Nucleus accumbens (tissue), 56 donors: ENCODE results near the gene PCDHGB4.
"Not testable (repeated sequence)": the region's sequence is repeated elsewhere in the genome, so short reads cannot be mapped to it uniquely, and the experiment has no call there.

Source experiments
- DNase-seq, 56 donors: peaks; one replicate each; lab custom pipeline; 2025; lab: John Stamatoyannopoulos, UW

Gene PCDHGB4

DNA sequence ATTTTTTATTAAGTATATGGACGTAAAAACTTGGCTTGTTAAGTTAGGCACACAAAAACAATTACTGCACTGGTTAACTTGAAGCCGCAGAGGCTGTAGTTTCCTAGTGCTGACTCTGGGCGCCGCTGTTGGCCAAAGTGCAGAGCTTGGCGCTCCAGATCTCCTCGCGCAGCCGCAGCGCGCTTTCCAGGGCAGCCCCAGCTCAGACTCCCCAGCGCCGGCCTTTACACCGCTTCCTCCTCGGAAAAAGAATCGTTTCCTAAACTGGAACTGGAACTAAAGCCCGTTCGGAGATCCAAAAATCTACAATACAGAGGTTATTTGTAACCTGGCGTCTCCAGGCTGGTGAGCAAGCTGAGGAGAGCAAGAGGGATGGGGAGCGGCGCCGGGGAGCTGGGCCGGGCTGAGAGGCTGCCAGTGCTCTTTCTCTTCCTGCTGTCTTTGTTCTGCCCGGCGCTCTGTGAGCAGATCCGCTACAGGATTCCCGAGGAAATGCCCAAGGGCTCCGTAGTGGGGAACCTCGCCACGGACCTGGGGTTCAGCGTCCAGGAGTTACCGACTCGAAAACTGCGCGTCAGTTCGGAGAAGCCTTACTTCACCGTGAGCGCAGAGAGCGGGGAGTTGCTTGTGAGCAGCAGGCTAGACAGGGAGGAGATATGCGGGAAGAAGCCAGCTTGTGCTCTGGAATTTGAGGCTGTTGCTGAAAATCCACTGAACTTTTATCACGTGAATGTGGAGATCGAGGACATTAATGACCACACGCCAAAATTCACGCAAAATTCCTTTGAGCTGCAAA, 10.5 kb downstream of the PCDHGB4 start, which contains the start of gene PCDHGB5:
Gene PCDHGB5 (plus strand): TSS at position 192 of the 796 bp plus-strand sequence. CDS start 181 bp downstream, at position 373.
- peak in 3 of 56 donors; percentile 19 to 31 (median 22) for DNase-seq

DNA sequence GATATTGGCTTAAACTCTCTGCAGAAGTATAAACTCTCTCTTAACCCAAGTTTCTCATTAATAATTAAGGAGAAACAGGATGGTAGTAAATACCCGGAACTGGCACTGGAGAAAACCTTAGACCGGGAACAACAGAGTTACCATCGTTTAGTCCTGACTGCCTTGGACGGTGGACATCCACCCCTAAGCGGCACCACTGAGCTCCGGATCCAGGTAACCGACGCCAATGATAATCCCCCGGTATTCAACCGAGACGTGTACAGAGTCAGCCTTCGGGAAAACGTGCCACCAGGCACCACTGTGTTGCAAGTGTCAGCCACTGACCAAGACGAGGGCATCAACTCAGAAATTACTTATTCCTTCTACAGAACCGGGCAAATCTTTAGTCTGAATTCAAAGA, 11.1 kb downstream of the PCDHGB4 start:
- no peak for DNase-seq

DNA sequence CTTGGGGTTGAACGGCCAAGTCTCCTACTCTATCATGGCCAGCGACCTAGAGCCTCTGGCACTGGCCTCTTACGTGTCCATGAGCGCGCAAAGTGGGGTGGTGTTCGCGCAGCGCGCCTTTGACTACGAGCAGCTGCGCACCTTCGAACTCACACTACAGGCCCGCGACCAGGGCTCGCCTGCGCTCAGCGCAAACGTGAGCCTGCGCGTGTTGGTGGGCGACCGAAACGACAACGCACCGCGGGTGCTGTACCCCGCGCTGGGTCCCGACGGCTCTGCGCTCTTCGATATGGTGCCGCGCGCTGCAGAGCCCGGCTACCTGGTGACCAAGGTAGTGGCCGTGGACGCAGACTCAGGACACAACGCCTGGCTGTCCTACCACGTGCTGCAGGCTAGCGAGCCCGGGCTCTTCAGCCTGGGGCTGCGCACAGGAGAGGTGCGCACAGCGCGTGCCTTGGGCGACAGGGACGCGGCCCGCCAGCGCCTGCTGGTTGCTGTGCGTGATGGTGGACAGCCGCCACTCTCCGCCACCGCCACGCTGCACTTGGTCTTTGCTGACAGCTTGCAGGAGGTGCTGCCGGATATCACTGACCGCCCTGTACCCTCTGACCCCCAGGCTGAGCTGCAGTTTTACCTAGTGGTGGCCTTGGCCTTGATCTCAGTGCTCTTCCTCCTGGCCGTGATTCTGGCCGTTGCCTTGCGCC, 12.2 kb downstream of the PCDHGB4 start:
- DNase-seq = no peak

DNA sequence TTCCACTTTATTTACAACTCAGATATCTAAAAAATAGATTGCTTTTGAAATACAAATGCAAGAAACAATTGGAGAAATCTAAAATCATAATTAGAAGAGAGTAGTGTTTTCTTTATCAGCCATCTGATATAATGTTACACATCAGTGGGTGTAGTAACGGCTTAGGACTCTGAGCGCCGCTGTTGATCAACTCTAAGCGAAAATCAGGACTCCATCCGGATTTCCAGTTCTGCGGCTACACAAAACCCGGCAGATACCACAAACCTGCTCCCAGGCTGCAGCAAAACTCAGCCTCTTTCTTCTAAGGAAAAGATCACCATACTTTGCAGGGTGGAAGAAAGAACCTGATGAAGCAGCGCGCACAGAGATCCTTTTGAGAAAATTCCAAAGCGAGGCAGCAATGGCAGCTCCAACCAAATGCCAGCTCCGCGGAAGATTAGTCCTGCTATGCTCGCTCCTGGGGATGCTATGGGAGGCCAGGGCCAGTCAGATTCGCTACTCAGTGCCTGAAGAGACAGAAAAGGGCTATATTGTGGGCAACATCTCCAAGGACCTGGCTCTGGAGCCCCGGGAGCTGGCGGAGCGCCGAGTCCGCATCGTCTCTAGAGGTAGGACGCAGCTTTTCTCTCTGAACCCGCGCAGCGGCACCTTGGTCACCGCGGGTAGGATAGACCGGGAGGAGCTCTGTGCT, 15.2 kb downstream of the PCDHGB4 start, which contains the start of gene PCDHGA9:
Gene PCDHGA9 (plus strand): TSS at position 226 of the 691 bp plus-strand sequence. CDS start 175 bp downstream, at position 401.
- DNase-seq = peak in 1 of 56 donors; percentile 23

DNA sequence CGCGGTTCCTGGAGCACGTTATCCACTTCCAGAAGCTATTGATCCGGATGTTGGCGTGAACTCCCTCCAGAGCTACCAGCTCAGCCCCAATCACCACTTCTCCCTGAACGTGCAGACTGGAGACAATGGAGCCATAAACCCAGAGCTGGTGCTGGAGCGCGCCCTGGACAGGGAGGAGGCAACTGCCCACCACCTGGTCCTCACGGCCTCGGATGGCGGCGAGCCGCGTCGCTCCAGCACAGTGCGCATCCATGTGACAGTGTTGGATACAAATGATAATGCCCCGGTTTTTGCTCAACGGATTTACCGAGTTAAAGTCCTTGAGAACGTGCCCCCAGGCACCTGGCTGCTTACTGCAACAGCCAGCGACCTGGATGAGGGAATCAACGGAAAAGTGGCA, 15.9 kb downstream of the PCDHGB4 start:
- no peak for DNase-seq

DNA sequence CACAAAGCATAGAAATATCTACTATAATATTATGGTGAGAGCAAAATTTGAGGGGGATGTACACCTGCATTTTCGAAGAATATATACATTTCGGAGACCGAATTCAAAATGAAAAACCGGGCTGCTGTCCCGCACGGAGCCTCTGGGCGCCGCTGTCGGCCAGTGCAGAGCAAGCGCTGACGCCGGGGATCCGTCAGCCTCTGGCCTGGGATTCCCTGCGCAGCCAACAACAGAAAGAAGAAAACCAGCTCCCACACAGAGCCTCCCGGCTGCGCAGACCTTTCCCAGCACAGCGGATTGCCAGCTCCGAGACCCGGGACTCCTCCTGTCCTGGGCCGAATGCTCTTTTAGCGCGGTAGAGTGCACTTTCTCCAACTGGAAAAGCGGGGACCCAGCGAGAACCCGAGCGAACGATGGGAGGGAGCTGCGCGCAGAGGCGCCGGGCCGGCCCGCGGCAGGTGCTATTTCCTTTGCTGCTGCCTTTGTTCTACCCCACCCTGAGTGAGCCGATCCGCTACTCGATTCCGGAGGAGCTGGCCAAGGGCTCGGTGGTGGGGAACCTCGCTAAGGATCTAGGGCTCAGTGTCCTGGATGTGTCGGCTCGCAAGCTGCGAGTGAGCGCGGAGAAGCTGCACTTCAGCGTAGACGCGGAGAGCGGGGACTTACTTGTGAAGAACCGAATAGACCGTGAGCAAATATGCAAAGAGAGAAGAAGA, 20.4 kb downstream of the PCDHGB4 start, which contains the start of gene PCDHGB6:
Gene PCDHGB6 (plus strand): TSS at position 232 of the 716 bp plus-strand sequence. CDS start 182 bp downstream, at position 414.
- DNase-seq = peak in 2 of 56 donors; percentile 19

DNA sequence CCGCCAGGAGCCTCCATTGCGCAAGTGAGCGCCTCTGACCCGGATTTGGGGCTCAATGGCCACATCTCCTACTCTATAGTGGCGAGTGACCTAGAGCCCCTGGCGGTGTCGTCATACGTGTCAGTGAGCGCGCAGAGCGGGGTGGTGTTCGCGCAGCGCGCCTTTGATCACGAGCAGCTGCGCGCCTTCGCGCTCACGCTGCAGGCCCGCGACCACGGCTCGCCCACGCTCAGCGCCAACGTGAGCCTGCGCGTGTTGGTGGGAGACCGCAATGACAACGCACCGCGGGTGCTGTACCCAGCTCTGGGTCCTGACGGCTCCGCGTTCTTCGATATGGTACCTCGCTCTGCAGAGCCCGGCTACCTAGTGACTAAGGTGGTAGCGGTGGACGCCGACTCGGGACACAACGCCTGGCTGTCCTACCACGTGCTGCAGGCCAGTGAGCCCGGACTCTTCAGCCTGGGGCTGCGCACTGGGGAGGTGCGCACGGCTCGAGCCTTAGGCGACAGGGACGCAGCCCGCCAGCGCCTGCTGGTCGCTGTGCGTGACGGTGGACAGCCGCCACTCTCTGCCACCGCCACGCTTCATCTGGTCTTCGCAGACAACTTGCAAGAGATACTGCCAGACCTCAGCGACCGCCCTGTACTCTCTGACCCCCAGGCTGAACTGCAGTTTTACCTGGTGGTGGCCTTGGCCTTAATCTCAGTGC, 22.3 kb downstream of the PCDHGB4 start:
- DNase-seq = no peak

DNA sequence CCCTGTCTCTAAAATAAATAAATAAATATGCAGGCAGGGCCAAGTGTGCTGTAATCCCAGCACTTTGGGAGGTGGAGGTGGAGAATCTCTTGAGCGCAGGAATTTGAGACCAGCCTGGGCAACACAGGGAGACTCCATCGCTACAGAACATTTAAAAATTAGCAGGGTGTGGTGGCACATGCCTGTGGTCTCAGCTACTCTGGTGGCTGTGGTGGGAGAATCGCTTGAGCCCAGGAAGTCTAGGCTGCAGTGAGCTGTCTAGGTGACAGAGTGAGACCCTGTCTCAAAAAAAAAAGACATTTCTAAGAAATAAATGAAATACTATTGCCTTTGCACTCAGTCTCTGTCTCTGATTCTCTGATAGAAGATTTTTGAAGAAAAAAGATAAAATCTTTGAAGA, 24.1 kb downstream of the PCDHGB4 start:
- DNase-seq = no peak

DNA sequence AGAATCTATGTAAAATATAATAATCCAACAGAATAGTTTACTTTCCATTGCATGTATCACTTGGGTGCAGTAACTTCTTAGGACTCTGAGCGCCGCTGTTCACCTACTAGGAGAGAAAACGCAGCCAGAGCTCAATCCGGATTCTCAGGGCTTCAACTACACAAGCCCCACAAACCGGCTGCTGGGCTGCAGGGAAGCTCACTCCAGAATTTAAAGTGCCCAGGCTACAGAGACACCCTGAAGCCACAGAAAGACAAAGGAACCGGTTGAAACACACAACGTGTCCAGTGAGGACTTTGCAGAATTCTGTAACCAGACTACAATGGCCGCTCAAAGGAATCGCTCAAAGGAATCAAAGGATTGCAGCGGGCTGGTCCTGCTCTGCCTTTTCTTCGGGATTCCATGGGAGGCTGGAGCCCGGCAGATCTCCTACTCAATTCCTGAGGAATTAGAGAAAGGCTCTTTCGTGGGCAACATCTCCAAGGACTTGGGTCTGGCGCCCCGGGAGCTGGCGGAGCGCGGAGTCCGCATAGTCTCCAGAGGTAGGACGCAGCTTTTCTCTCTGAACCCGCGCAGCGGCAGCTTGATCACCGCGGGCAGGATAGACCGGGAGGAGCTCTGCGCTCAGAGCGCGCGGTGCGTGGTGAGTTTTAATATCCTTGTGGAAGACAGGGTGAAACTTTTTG, 25.5 kb downstream of the PCDHGB4 start, which contains the start of gene PCDHGA10:
Gene PCDHGA10 (plus strand): TSS at position 134 of the 686 bp plus-strand sequence. CDS start 189 bp downstream, at position 323.
- peak in 4 of 56 donors; percentile 20 to 38 (median 34) for DNase-seq

DNA sequence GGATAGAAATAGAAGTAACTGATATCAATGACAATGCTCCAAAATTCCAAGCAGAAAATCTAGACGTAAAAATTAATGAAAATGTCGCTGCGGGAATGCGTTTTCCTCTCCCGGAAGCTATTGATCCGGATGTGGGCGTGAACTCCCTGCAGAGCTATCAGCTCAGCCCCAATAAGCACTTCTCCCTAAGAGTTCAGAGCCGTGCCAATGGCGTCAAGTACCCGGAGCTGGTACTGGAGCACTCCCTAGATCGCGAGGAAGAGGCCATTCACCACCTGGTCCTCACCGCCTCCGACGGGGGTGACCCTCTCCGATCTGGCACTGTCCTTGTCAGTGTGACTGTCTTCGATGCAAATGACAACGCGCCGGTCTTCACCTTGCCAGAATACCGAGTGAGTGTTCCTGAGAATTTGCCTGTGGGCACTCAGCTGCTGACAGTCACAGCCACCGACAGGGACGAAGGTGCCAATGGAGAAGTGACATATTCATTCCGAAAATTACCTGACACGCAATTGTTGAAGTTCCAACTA, 26.1 kb downstream of the PCDHGB4 start:
- no peak for DNase-seq

DNA sequence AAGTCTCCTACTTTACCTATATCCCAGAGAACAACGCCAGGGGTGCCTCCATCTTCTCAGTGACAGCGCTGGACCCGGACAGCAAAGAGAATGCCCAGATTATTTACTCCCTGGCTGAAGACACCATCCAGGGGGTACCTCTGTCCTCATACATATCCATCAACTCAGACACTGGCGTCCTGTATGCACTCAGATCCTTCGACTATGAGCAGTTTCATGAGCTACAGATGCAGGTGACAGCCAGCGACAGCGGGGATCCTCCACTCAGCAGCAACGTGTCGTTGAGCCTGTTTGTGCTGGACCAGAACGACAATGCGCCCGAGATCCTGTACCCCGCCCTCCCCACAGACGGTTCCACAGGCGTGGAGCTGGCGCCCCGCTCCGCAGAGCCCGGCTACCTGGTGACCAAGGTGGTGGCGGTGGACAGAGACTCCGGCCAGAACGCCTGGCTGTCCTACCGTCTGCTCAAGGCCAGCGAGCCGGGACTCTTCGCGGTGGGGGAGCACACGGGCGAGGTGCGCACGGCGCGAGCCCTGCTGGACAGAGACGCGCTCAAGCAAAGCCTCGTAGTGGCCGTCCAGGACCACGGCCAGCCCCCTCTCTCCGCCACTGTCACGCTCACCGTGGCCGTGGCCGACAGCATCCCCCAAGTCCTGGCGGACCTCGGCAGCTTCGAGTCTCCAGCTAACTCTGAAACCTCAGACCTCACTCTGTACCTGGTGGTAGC, 27.2 kb downstream of the PCDHGB4 start:
- not testable (repeated sequence) for DNase-seq

DNA sequence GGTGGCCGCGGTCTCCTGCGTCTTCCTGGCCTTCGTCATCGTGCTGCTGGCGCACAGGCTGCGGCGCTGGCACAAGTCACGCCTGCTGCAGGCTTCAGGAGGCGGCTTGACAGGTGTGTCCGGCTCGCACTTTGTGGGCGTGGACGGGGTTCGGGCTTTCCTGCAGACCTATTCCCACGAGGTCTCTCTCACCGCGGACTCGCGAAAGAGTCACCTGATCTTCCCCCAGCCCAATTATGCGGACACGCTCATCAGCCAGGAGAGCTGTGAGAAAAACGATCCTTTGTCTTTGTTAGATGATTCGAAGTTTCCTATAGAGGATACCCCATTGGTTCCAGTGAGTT, 27.7 kb downstream of the PCDHGB4 start:
- DNase-seq = not testable (repeated sequence)

DNA sequence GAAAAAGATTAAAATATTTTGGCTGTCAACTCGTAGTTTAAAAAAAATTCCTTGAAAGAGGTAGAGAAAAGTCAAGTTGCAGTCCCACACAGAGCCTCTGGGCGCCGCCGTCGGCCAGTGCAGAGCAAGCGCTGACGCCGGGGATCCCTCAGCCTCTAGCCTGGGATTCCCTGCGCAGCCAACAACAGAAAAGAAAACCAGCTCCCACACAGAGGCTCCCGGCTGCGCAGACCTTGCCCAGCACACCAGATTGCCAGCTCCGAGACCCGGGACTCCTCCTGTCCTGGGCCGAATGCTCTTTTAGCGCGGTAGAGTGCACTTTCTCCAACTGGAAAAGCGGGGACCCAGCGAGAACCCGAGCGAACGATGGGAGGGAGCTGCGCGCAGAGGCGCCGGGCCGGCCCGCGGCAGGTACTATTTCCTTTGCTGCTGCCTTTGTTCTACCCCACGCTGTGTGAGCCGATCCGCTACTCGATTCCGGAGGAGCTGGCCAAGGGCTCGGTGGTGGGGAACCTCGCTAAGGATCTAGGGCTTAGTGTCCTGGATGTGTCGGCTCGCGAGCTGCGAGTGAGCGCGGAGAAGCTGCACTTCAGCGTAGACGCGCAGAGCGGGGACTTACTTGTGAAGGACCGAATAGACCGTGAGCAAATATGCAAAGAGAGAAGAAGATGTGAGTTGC, 30.1 kb downstream of the PCDHGB4 start, which contains the start of gene PCDHGB7:
Gene PCDHGB7 (plus strand): TSS at position 184 of the 679 bp plus-strand sequence. CDS start 183 bp downstream, at position 367.
- DNase-seq = peak in 15 of 56 donors; percentile 11 to 64 (median 26)

DNA sequence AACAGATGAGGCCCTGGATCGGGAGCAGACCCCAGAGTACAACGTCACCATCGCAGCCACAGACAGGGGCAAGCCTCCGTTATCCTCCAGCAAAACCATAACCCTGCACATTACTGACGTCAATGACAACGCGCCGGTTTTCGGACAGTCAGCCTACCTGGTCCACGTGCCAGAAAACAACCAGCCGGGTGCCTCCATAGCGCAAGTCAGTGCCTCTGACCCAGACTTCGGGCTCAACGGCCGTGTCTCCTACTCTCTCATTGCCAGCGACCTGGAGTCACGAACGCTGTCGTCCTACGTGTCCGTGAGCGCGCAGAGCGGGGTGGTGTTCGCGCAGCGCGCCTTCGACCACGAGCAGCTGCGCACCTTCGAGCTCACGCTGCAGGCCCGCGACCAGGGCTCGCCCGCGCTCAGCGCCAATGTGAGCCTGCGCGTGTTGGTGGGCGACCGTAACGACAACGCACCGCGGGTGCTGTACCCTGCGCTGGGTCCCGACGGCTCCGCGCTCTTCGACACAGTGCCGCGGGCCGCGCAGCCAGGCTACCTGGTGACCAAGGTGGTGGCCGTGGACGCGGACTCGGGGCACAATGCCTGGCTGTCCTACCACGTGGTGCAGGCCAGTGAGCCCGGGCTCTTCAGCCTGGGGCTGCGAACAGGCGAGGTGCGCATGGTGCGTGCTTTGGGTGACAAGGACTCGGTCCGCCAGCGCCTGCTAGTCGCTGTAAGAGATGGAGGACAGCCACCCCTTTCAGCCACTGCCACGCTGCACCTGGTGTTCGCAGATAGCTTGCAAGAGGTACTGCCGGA, 31.8 kb downstream of the PCDHGB4 start:
- DNase-seq = no peak

DNA sequence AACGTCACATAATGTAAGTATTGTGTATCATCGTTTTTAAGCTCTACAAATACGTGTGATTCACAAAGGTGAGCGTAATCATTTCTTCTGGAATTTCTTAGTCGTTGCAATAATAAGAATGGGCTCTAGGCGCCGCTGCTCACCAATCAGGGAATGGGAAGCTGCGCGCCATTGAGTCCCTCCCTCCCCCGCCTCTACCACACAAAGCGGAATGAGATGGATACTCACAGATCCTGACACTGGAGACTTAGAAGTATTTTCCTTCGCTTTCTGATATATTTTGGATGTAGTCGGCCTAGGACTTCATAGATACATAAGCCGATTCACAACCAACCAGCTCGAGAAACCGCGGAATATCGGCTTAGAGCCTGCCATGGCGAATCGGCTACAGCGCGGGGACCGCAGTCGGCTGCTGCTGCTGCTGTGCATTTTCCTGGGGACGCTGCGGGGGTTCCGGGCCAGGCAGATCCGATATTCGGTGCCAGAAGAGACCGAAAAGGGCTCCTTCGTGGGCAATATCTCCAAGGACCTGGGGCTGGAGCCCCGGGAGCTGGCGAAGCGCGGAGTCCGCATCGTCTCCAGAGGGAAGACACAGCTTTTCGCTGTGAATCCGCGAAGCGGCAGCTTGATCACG, 33.5 kb downstream of the PCDHGB4 start, which contains the start of gene PCDHGA11:
Gene PCDHGA11 (plus strand): TSS at position 197 of the 634 bp plus-strand sequence. CDS start 177 bp downstream, at position 374.
- peak in 1 of 56 donors; percentile 13 for DNase-seq

DNA sequence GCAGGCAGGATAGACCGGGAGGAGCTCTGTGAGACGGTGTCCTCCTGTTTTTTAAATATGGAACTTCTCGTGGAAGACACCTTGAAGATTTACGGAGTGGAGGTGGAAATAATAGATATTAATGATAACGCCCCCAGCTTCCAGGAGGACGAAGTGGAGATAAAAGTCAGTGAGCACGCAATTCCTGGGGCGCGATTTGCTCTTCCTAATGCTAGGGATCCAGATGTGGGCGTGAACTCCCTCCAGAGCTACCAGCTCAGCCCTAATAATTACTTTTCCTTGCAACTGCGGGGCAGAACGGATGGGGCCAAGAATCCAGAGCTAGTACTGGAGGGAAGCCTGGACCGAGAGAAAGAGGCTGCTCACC, 34.0 kb downstream of the PCDHGB4 start:
- DNase-seq = no peak
